Tibial nerve (tissue), 4 donors: ENCODE data around the gene VIPR2.

ENCODE experiments used
- EP300 ChIP-seq, 2 donors: sonication (generic); formaldehyde crosslinking; IDR thresholded peaks; one replicate each; pipeline ENCODE4 v1.6.1; 2017; ENCODE audit warnings: antibody characterized with exemption in 2 of 2, mild to moderate bottlenecking in 1 of 2
- TF ChIP-seq, protein P1 (sequence below), 5 experiments: fragments of 200-600 bp in 3 of 5; fragments of 450-650 bp in 2 of 5; sonication (generic) in 3 of 5; IDR thresholded peaks; one replicate each; pipeline ENCODE4 v1.5.1; 2016 to 2019; ENCODE audit warnings: antibody characterized with exemption in 5 of 5, mild to moderate bottlenecking in 3 of 5, moderate library complexity in 2 of 5

DNA sequence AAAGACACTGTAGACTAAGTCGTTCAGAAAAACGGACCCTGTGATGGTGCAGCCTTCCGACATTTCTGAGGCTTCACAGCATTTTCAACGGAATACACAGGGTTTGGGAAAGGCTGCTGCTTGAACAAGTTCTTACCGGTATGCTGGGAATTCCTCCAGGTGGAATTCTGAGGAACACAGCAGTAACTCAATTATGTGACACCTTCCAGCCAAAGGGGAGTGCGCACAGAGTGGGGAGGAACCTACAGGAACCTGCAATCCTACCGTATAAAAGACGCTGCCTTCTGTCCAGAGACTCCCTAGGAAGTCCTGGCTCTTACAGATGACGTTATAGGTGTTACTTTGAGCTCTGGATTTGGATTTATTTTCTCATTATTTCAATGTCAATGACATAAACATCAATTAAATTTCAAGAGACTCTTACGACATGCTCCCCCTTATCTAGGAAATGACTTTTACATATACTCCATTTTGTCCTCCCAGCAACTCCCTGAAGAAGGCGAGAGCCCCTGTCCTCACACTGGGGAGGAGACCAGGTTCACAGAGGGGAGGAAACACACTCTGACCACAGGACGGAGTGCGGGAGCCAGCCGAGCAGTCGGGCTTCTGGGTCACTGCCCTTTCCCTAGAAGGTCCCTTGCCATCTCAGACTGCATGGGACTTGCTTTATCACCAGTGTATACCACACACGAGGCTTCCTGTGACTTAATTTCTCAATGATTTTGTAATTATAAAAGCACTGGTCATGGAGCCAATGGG is 27.9 kb downstream of the VIPR2 start:
- TF ChIP-seq EP300 (IDR thresholded peaks at IDR 0.05): no peak
- TF ChIP-seq, protein P1, sequence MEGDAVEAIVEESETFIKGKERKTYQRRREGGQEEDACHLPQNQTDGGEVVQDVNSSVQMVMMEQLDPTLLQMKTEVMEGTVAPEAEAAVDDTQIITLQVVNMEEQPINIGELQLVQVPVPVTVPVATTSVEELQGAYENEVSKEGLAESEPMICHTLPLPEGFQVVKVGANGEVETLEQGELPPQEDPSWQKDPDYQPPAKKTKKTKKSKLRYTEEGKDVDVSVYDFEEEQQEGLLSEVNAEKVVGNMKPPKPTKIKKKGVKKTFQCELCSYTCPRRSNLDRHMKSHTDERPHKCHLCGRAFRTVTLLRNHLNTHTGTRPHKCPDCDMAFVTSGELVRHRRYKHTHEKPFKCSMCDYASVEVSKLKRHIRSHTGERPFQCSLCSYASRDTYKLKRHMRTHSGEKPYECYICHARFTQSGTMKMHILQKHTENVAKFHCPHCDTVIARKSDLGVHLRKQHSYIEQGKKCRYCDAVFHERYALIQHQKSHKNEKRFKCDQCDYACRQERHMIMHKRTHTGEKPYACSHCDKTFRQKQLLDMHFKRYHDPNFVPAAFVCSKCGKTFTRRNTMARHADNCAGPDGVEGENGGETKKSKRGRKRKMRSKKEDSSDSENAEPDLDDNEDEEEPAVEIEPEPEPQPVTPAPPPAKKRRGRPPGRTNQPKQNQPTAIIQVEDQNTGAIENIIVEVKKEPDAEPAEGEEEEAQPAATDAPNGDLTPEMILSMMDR (IDR thresholded peaks at IDR 0.05): no peak
